Renal pelvis (tissue), 4 donors: ENCODE data around the gene TMEM116. TPM values are rescaled to one million over a fixed set of nuclear protein-coding genes. Genes with fewer than 3 reads are reported as not detected.
"Not testable (repeated sequence)": the region's sequence is repeated elsewhere in the genome, so short reads cannot be mapped to it uniquely, and the experiment has no call there.

Experiments used
- DNase-seq: peaks from one replicate; pipeline ENCODE4 v3.0.0-alpha.2; 2013
- polyA plus RNA-seq, 3 donors: library from polyadenylated mRNA; unstranded; fragments of 120-200 nt; gene quantifications; one replicate each; pipeline ENCODE4 v1.2.1, GENCODE V29; 2013; ENCODE audit not compliant: insufficient read length in 3 of 3

Gene TMEM116
- polyA plus RNA-seq, 3 donors = 29.3 to 36.8 (median 29.3) TPM

- DNase-seq = no peak
Measured at GRCh38 chr12:112011685-112012084, 1.3 kb downstream of the TMEM116 start.

GRCh38 chr12:112010415-112011344 lies 2.3 kb downstream of the TMEM116 start:
- no peak for DNase-seq

DNA sequence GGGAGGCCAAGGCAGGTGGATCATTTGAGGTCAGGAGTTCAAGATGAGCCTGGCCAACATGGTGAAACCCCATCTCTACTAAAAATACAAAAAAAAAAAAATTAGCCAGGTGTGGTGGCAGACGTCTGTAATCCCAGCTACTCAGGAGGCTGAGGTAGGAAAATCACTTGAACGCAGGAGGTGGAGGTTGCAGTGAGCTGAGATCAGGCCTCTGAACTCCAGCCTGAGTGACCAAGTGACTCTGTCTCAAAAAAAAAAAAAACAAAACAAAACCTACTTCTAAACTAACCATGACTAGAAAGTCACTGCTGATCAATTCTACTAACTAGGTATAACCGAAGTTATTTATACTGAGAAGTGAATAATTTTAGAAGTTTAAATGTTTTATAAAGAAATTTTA lies 3.4 kb downstream of the TMEM116 start:
- DNase-seq = not testable (repeated sequence)

- DNase-seq = no peak
Measured at GRCh38 chr12:112008918-112009317, 4.0 kb downstream of the TMEM116 start.

DNA sequence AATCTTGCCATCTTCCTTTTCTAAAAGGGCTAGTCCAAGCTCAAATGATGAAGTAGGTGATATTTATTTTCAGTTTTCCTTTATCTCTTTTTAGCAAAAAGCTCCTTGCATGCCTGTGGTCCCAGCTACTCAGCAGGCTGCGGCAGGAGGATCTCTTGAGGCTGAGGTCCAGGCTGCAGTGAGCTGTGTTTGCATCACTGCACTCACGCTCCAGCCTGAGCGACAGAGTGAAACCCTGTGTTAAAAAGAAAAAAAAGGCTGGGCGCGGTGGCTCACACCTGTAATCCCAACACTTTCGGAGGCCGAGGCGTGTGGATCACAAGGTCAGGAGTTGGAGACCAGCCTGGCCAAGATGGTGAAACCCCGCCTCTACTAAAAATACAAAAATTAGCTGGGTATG lies 5.0 kb downstream of the TMEM116 start:
- no peak for DNase-seq

DNA sequence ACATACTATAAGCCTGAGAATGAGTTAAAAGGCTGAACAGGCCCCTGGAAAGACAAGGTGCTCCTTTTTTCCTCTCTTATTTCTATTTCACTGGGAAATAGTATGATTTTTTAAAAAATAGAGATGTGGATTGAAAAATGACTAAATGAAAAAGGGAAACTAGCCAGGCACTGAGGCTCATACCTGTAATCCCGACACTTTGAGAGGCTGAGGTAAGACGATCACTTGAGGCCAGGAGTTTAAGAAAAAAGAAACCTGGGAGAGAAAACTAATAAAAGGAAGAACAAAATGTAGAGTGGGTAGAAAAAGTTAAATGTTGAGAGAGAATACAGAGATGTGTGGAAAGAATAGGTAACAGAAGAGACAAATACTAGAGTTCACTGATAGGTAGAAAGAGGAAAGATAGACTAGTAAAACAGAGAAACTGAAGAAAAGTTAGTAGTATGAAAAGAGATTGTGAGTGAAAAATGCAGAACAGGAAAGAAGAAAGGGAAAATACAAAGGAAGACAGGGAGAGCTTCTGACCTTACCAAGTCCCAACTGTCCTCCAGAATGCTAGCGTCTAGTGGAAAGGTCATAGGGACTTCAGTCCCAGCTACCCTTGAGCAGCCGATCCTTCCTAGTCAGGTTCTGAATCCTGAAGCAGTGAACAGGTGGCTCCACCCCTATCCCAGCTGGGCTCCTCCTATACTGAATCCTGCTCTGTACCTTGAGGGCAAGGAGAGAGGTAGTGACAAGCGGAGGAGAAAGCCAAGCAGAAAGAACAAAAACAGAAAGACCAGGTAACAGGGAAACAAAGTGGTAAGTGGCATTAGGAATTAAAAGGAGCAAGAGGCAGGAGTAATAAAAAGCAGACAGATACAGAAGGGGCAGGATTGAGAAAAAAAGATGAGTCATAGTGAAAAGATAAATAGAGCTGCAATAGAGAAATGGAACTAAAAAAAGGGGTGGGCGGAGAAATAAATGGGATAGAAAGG lies 7.3 kb downstream of the TMEM116 start:
- no peak for DNase-seq

- DNase-seq = no peak
Measured at GRCh38 chr12:112004041-112004440, 8.9 kb downstream of the TMEM116 start.

- no peak for DNase-seq
Measured at GRCh38 chr12:112001576-112001975, 11.4 kb downstream of the TMEM116 start.

GRCh38 chr12:112000820-112001219 lies 12.1 kb downstream of the TMEM116 start:
- no peak for DNase-seq

DNA sequence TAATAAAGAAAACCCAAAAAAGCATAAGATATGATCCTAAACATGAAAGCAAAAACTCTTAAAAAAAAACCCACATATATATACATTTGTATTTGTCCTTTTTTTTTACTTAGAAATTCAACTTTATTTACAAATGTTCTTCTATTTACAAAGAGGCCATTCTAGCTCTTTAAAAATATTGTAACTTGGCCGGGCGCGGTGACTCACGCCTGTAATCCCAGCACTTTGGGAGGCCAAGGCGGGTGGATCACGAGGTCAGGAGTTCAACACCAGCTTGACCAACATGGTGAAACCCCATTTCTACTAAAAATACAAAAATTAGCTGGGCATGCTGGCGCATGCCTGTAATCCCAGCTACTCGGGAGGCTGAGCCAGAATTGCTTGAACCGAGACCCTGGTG lies 13.8 kb downstream of the TMEM116 start:
- not testable (repeated sequence) for DNase-seq

GRCh38 chr12:111998015-111998414 lies 14.9 kb downstream of the TMEM116 start:
- DNase-seq = no peak

DNA sequence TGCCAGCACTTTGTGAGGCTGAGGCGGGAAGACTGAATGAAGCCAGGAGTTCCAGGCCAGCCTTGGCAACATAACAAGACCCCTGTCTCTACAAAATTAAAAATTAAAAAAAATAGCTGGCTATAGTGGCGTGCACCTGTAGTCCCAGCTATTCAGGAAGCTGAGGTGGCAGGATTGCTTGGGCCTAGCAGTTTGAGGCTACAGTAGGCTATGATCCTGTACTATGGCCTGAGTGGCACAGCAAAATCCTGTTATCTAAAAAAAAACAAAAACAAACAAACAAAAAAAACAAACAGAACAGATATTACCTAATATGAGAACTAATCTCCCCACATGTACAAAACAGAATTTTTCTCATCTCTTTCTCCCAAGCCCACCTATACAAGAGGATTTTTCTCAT lies 15.7 kb downstream of the TMEM116 start:
- no peak for DNase-seq

GRCh38 chr12:111995782-111996480 lies 17.0 kb downstream of the TMEM116 start:
- no peak for DNase-seq

DNA sequence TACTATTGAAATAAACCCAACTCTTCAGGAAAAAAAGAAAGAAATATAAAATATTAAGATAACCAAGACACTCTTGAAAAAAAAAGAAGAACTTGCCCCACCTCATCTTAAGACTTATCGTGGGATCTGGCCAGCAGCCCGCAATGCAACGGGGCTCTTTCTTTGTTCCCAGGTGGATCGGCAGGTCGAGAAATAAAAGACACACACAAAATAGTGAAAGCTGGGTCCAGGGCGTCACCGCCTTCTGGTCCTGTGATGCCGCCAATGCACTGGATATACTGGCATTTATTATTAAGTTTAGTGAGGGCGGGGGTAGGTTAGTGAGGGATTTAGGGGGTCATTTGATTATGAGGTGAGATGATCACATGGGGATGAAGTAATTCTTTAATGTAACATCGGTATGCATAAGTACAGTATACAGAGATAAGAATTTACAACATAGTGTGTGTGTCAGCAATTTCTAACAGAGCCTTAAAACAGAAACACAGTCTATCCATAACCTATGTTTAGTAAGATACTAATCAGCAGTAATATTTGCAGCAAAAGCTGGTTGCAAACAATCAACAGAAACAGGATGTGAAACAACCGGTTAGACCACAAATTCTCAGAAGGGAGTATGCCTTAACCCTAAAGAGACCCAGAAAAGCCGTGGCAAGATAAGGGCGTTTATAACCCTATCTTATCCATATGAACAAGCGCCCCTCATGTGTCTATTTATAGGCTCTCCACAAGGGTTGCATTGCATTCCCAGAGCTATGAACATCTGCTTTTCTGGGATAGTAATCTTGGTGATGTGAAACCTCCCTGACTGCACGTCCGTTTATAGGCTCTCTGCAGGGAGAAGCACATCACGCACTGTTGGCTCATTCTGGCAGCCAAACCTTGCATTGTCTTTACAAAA lies 18.5 kb downstream of the TMEM116 start:
- not testable (repeated sequence) for DNase-seq

- DNase-seq = no peak
Measured at GRCh38 chr12:111993292-111994150, 19.4 kb downstream of the TMEM116 start.

DNA sequence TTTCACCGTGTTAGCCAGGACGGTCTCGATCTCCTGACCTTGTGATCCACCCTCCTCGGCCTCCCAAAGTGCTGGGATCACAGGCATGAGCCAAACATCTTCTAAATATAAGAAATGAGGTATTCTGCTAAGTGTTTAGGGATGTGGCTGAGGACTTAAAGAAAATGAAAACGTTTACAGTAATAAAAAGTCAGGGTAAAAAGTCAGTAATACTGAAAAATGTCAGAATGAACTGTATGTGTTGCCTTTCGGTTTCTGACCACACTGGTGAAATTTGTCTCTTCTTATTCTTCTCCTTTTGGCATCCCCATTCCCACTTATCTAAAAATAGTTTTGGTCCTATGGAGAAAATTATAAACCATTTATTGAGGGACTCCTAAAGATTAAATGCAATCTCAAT lies 20.5 kb downstream of the TMEM116 start:
- no peak for DNase-seq

DNA sequence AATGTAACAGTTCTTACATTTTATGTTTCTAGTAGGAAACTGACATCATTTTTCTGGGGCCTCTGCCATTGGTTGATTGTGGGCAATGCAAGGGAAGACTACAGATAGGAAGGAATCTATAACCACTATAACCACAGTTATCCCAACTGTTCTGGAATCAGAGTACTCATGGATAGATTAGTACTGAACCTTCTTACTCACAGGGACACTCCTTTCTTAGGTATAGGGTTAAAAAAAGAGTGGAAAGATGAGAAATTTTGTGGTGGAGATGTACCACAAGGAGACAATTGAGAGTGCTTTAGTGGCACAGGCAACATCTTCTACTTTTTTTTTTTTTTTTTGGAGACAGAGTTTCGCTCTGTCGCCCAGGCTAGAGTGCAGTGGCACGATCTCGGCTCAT lies 21.0 kb downstream of the TMEM116 start:
- no peak for DNase-seq

- DNase-seq = no peak
Measured at GRCh38 chr12:111991535-111991934, 21.4 kb downstream of the TMEM116 start.

DNA sequence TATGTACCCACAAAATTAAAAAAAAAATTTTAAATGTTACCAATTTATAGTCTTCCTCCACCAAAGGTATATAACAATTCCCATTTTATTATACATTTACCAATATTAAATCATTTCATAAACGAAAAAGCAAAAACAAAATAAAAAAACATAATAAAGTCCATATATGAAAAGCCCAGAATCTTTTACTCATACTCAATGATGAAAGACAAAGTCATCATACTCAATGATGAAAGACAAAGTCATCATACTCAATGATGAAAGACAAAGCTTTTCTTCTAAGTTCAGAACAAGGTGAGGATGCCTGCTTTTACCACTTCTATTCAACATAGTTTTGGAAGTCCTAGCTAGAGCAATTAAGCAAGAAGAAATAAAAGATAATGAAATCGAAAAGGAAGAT lies 28.1 kb downstream of the TMEM116 start:
- no peak for DNase-seq

GRCh38 chr12:111981987-111982386 lies 31.0 kb downstream of the TMEM116 start:
- no peak for DNase-seq
